Activated CD4-positive, alpha-beta memory T cell treated with anti-CD3 and anti-CD28 coated beads for 36 hours (primary cell): Measurements from ENCODE around the gene PHYHIPL. TPM values are rescaled to one million over a fixed set of nuclear protein-coding genes. Genes with fewer than 3 reads are reported as not detected.

Experiments
- CTCF ChIA-PET: fragments of 350-600 bp; sonication (Branson Sonifier 250); formaldehyde crosslinking; loops from one replicate; lab custom pipeline; 2021; ENCODE audit warnings: antibody characterized with exemption, inconsistent platforms; lab: Charles Lee
- POLR2A ChIA-PET: fragments of 350-600 bp; sonication (Branson Sonifier 250); formaldehyde crosslinking; loops from one replicate; lab custom pipeline; 2021; ENCODE audit warnings: antibody characterized with exemption; lab: Charles Lee
- DNase-seq: peaks from one replicate; pipeline ENCODE4 v3.0.0-alpha.2; 2020
- H3K27ac Mint-ChIP-seq: one replicate; pipeline ENCODE4 v1.8.0; 2021; ENCODE audit warnings: mixed read lengths
- H3K27me3 Mint-ChIP-seq: one replicate; pipeline ENCODE4 v1.8.0; 2021; ENCODE audit warnings: mixed read lengths
- H3K36me3 Mint-ChIP-seq: one replicate; pipeline ENCODE4 v1.8.0; 2021; ENCODE audit warnings: mixed read lengths
- H3K4me1 Mint-ChIP-seq: one replicate; pipeline ENCODE4 v1.8.0; 2021; ENCODE audit warnings: low read depth, mixed read lengths
- H3K4me3 Mint-ChIP-seq: one replicate; pipeline ENCODE4 v1.8.0; 2021; ENCODE audit warnings: mild to moderate bottlenecking, mixed read lengths
- H3K9me3 Mint-ChIP-seq: one replicate; pipeline ENCODE4 v1.8.0; 2021; ENCODE audit warnings: mixed read lengths
- intact Hi-C: fragments of 100-400 bp; cut with micrococcal nuclease; formaldehyde crosslinking; loops from one replicate; pipeline ENCODE4 v1.15.1; 2023
- total RNA-seq, 2 experiments: library from RNA; stranded (reverse); gene quantifications; one replicate each; pipeline ENCODE4 v1.2.3, GENCODE V29; 2021

The PHYHIPL gene
- not detected for total RNA-seq

- H3K4me1 Mint-ChIP-seq: no peaks in the 10 kb centered on the region
- H3K27me3 Mint-ChIP-seq: peaks cover 12% of the 10 kb centered on the region
- no peak within 1 kb of the TSS for H3K4me3 Mint-ChIP-seq
- peaks cover 2% of the 10 kb centered on the region for H3K36me3 Mint-ChIP-seq
- no peak for DNase-seq
- no peak within 1 kb of the TSS for H3K27ac Mint-ChIP-seq
- intact Hi-C loops: no loop called here
- POLR2A ChIA-PET: no interaction called here
- peaks cover 3% of the 10 kb centered on the region for H3K9me3 Mint-ChIP-seq
- CTCF ChIA-PET: no interaction called here
Observed at GRCh38 chr10:59176241-59177030, at the start of gene PHYHIPL. Gene PHYHIPL, plus strand, starts transcription at chr10:59176643. Its CDS starts 211 bp downstream, at chr10:59176854.

- H3K4me1 Mint-ChIP-seq: no peaks in the 10 kb centered on the region
Observed at GRCh38 chr10:59126991-59127390, 49.5 kb upstream of the PHYHIPL start.

GRCh38 chr10:59127991-59128390, 48.5 kb upstream of the PHYHIPL start:
- H3K36me3 Mint-ChIP-seq: no peaks in the 10 kb centered on the region
- no peaks in the 10 kb centered on the region for H3K9me3 Mint-ChIP-seq
- ChIA-PET POLR2A (no interaction called here), CTCF (no interaction called here)
- no peak for DNase-seq
- H3K4me1 Mint-ChIP-seq: no peaks in the 10 kb centered on the region
- intact Hi-C loops: no loop called here
- no peak overlapping the region for H3K4me3 Mint-ChIP-seq
- H3K27ac Mint-ChIP-seq: no peak overlapping the region
- H3K27me3 Mint-ChIP-seq: no peaks in the 10 kb centered on the region

More at GRCh38 chr10:59126991-59127390, 49.5 kb upstream of the PHYHIPL start:
- Mint-ChIP-seq H3K9me3 (no peaks in the 10 kb centered on the region), H3K27ac (no peak overlapping the region), H3K4me3 (no peak overlapping the region), H3K36me3 (no peaks in the 10 kb centered on the region), H3K27me3 (no peaks in the 10 kb centered on the region)
- intact Hi-C loops: no loop called here
- DNase-seq: no peak
- ChIA-PET CTCF (interaction anchor here (0.6 to 1.1 kb wide), 2 partner anchors 58 to 152 kb away, joined by 3 read pairs; no protein-coding TSS in a partner anchor), POLR2A (no interaction called here)

- intact Hi-C loops: no loop called here
- no peaks in the 10 kb centered on the region for H3K4me1 Mint-ChIP-seq
- no peaks in the 10 kb centered on the region for H3K9me3 Mint-ChIP-seq
- ChIA-PET POLR2A (no interaction called here), CTCF (no interaction called here)
- no peak for DNase-seq
- no peaks in the 10 kb centered on the region for H3K36me3 Mint-ChIP-seq
- H3K27ac Mint-ChIP-seq: no peak overlapping the region
- no peaks in the 10 kb centered on the region for H3K27me3 Mint-ChIP-seq
- no peak overlapping the region for H3K4me3 Mint-ChIP-seq
Observed at GRCh38 chr10:59129867-59130266, 46.6 kb upstream of the PHYHIPL start.

- DNase-seq: no peak
- POLR2A ChIA-PET: no interaction called here
- intact Hi-C loops: no loop called here
Observed at GRCh38 chr10:59131666-59132065, 44.8 kb upstream of the PHYHIPL start.

GRCh38 chr10:59133841-59134593, 42.4 kb upstream of the PHYHIPL start:
- H3K9me3 Mint-ChIP-seq: no peaks in the 10 kb centered on the region
- no peak for DNase-seq
- CTCF ChIA-PET: no interaction called here
- H3K27me3 Mint-ChIP-seq: no peaks in the 10 kb centered on the region
- H3K36me3 Mint-ChIP-seq: no peaks in the 10 kb centered on the region
- POLR2A ChIA-PET: no interaction called here
- no peaks in the 10 kb centered on the region for H3K4me1 Mint-ChIP-seq
- no peak overlapping the region for H3K4me3 Mint-ChIP-seq
- intact Hi-C loops: no loop called here
- H3K27ac Mint-ChIP-seq: no peak overlapping the region

More at GRCh38 chr10:59131666-59132065, 44.8 kb upstream of the PHYHIPL start:
- Mint-ChIP-seq H3K4me1 (no peaks in the 10 kb centered on the region), H3K27me3 (no peaks in the 10 kb centered on the region), H3K9me3 (no peaks in the 10 kb centered on the region), H3K36me3 (no peaks in the 10 kb centered on the region), H3K27ac (no peak overlapping the region), H3K4me3 (no peak overlapping the region)
- CTCF ChIA-PET: no interaction called here

- H3K36me3 Mint-ChIP-seq: no peaks in the 10 kb centered on the region
- ChIA-PET POLR2A (no interaction called here), CTCF (no interaction called here)
- H3K4me1 Mint-ChIP-seq: no peaks in the 10 kb centered on the region
- H3K9me3 Mint-ChIP-seq: no peaks in the 10 kb centered on the region
- no peak overlapping the region for H3K27ac Mint-ChIP-seq
- no peak for DNase-seq
- intact Hi-C loops: no loop called here
- no peak overlapping the region for H3K4me3 Mint-ChIP-seq
- no peaks in the 10 kb centered on the region for H3K27me3 Mint-ChIP-seq
Observed at GRCh38 chr10:59134785-59135184, 41.7 kb upstream of the PHYHIPL start.

GRCh38 chr10:59135275-59135674, 41.2 kb upstream of the PHYHIPL start:
- CTCF ChIA-PET: no interaction called here
- Mint-ChIP-seq H3K27me3 (no peaks in the 10 kb centered on the region), H3K27ac (no peak overlapping the region), H3K4me1 (no peaks in the 10 kb centered on the region), H3K9me3 (no peaks in the 10 kb centered on the region), H3K36me3 (no peaks in the 10 kb centered on the region), H3K4me3 (no peak overlapping the region)
- POLR2A ChIA-PET: no interaction called here
- intact Hi-C loops: no loop called here
- no peak for DNase-seq

GRCh38 chr10:59138052-59138451, 38.4 kb upstream of the PHYHIPL start:
- H3K27me3 Mint-ChIP-seq: no peaks in the 10 kb centered on the region
- ChIA-PET CTCF (no interaction called here), POLR2A (no interaction called here)
- no peak overlapping the region for H3K4me3 Mint-ChIP-seq
- DNase-seq: no peak
- no peaks in the 10 kb centered on the region for H3K36me3 Mint-ChIP-seq
- H3K9me3 Mint-ChIP-seq: no peaks in the 10 kb centered on the region
- intact Hi-C loops: no loop called here
- H3K4me1 Mint-ChIP-seq: no peaks in the 10 kb centered on the region
- no peak overlapping the region for H3K27ac Mint-ChIP-seq

- H3K9me3 Mint-ChIP-seq: peaks cover 4% of the 10 kb centered on the region
- intact Hi-C loops: no loop called here
- DNase-seq: no peak
- no peak overlapping the region for H3K27ac Mint-ChIP-seq
- H3K36me3 Mint-ChIP-seq: no peaks in the 10 kb centered on the region
- CTCF ChIA-PET: no interaction called here
- POLR2A ChIA-PET: no interaction called here
- no peaks in the 10 kb centered on the region for H3K4me1 Mint-ChIP-seq
- H3K27me3 Mint-ChIP-seq: no peaks in the 10 kb centered on the region
- H3K4me3 Mint-ChIP-seq: no peak overlapping the region
Observed at GRCh38 chr10:59143544-59143943, 32.9 kb upstream of the PHYHIPL start.

GRCh38 chr10:59148701-59149100, 27.7 kb upstream of the PHYHIPL start:
- no peaks in the 10 kb centered on the region for H3K36me3 Mint-ChIP-seq
- H3K9me3 Mint-ChIP-seq: peaks cover 7% of the 10 kb centered on the region
- ChIA-PET CTCF (no interaction called here), POLR2A (no interaction called here)
- DNase-seq: no peak
- H3K27ac Mint-ChIP-seq: no peak overlapping the region
- intact Hi-C loops: no loop called here
- no peaks in the 10 kb centered on the region for H3K27me3 Mint-ChIP-seq
- H3K4me1 Mint-ChIP-seq: no peaks in the 10 kb centered on the region
- H3K4me3 Mint-ChIP-seq: no peak overlapping the region

- DNase-seq: no peak
- intact Hi-C loops: no loop called here
- H3K27ac Mint-ChIP-seq: no peak overlapping the region
- no peaks in the 10 kb centered on the region for H3K27me3 Mint-ChIP-seq
- no peaks in the 10 kb centered on the region for H3K9me3 Mint-ChIP-seq
- ChIA-PET CTCF (no interaction called here), POLR2A (no interaction called here)
- no peaks in the 10 kb centered on the region for H3K36me3 Mint-ChIP-seq
- no peaks in the 10 kb centered on the region for H3K4me1 Mint-ChIP-seq
- H3K4me3 Mint-ChIP-seq: no peak overlapping the region
Observed at GRCh38 chr10:59155556-59155955, 20.9 kb upstream of the PHYHIPL start.
